HEK293 (cell line): ENCODE measurements around the gene SLC20A1.

ENCODE experiments used
- CTCF ChIA-PET: fragments of 350-600 bp; formaldehyde crosslinking; extraction: SDS; loops from one replicate; lab custom pipeline; 2021; ENCODE audit warnings: antibody characterized with exemption; lab: Yijun Ruan, JAX
- POLR2A ChIA-PET: fragments of 300-600 bp; formaldehyde crosslinking; extraction: SDS; loops from one replicate; lab custom pipeline; 2020; ENCODE audit warnings: antibody characterized with exemption, inconsistent platforms; lab: Yijun Ruan, JAX
- H3K27ac ChIP-seq: fragments of 200-500 bp; sonication (Bioruptor generic); 2 replicates; pipeline ENCODE4 v1.5.1; 2014; ENCODE audit warnings: low read depth, low read length, control low read depth, inconsistent platforms; ENCODE audit errors: extremely low read depth
- H3K36me3 ChIP-seq, 2 experiments: fragments of 200-500 bp in 1 of 2; sonication (Bioruptor generic) in 1 of 2; 1 replicate in 1 of 2; 2 replicates in 1 of 2; pipeline ENCODE4 v1.5.1; 2014 to 2017; ENCODE audit warnings: inconsistent platforms in 2 of 2, low read length in 2 of 2; ENCODE audit not compliant: control insufficient read depth in 2 of 2, insufficient read depth in 1 of 2
- H3K4me1 ChIP-seq: fragments of 200-500 bp; sonication (Bioruptor generic); 2 replicates; pipeline ENCODE4 v1.5.1; 2014; ENCODE audit warnings: mild to moderate bottlenecking, low read length, inconsistent platforms; ENCODE audit not compliant: control insufficient read depth, insufficient read depth
- H3K4me3 ChIP-seq: 2 replicates; pipeline ENCODE4 v1.5.1; 2011; ENCODE audit warnings: low read depth, mild to moderate bottlenecking, control low read depth, low read length, moderate library complexity
- H3K9me3 ChIP-seq: fragments of 200-500 bp; sonication (Bioruptor generic); 2 replicates; pipeline ENCODE4 v1.5.1; 2014; ENCODE audit warnings: low read depth, low read length, inconsistent platforms; ENCODE audit not compliant: control insufficient read depth, insufficient read depth
- BCL11A ChIP-seq: fragments of 450-650 bp; formaldehyde crosslinking; IDR thresholded peaks from 2 replicates; pipeline ENCODE4 v1.5.1; 2016; ENCODE audit warnings: low read depth, missing biosample characterization, missing genetic modification characterization
- GFI1B ChIP-seq: fragments of 450-650 bp; formaldehyde crosslinking; IDR thresholded peaks from 2 replicates; pipeline ENCODE4 v1.5.1; 2016; ENCODE audit warnings: missing biosample characterization, missing genetic modification characterization
- KLF17 ChIP-seq: fragments of 450-650 bp; formaldehyde crosslinking; IDR thresholded peaks from 2 replicates; pipeline ENCODE4 v1.5.1; 2016; ENCODE audit warnings: missing biosample characterization, missing genetic modification characterization
- KLF7 ChIP-seq: fragments of 450-650 bp; formaldehyde crosslinking; IDR thresholded peaks from 2 replicates; pipeline ENCODE4 v1.5.1; 2016; ENCODE audit warnings: missing biosample characterization, missing genetic modification characterization, borderline replicate concordance
- KLF8 ChIP-seq: fragments of 450-650 bp; formaldehyde crosslinking; IDR thresholded peaks from 2 replicates; pipeline ENCODE4 v1.5.1; 2016; ENCODE audit warnings: missing biosample characterization, missing genetic modification characterization
- MYNN ChIP-seq: fragments of 450-650 bp; formaldehyde crosslinking; IDR thresholded peaks from 2 replicates; pipeline ENCODE4 v1.5.1; 2016; ENCODE audit warnings: missing biosample characterization, missing genetic modification characterization, borderline replicate concordance
- REPIN1 ChIP-seq: fragments of 450-650 bp; formaldehyde crosslinking; IDR thresholded peaks from 2 replicates; pipeline ENCODE4 v1.5.1; 2017; ENCODE audit warnings: missing biosample characterization, missing genetic modification characterization, low read depth
- SCRT2 ChIP-seq: fragments of 450-650 bp; formaldehyde crosslinking; IDR thresholded peaks from 2 replicates; pipeline ENCODE4 v1.5.1; 2016; ENCODE audit warnings: missing biosample characterization, missing genetic modification characterization
- SP7 ChIP-seq: fragments of 450-650 bp; formaldehyde crosslinking; IDR thresholded peaks from 2 replicates; pipeline ENCODE4 v1.5.1; 2016; ENCODE audit warnings: missing biosample characterization, missing genetic modification characterization
- WT1 ChIP-seq: fragments of 450-650 bp; formaldehyde crosslinking; IDR thresholded peaks from 2 replicates; pipeline ENCODE4 v1.5.1; 2016; ENCODE audit warnings: missing biosample characterization, missing genetic modification characterization
- ZBTB1 ChIP-seq: fragments of 450-650 bp; formaldehyde crosslinking; IDR thresholded peaks from 2 replicates; pipeline ENCODE4 v1.5.1; 2016; ENCODE audit warnings: missing biosample characterization, missing genetic modification characterization
- ZNF132 ChIP-seq: fragments of 450-650 bp; formaldehyde crosslinking; IDR thresholded peaks from 2 replicates; pipeline ENCODE4 v1.5.1; 2017; ENCODE audit warnings: missing biosample characterization, missing genetic modification characterization, borderline replicate concordance
- ZNF2 ChIP-seq: fragments of 450-650 bp; formaldehyde crosslinking; IDR thresholded peaks from 2 replicates; pipeline ENCODE4 v1.5.1; 2016; ENCODE audit warnings: missing biosample characterization, missing genetic modification characterization
- ZNF211 ChIP-seq: fragments of 450-650 bp; formaldehyde crosslinking; IDR thresholded peaks from 2 replicates; pipeline ENCODE4 v1.5.1; 2016; ENCODE audit warnings: low read depth, missing biosample characterization, missing genetic modification characterization
- ZNF423 ChIP-seq: fragments of 450-650 bp; formaldehyde crosslinking; IDR thresholded peaks from 2 replicates; pipeline ENCODE4 v1.5.1; 2016; ENCODE audit warnings: missing biosample characterization, missing genetic modification characterization
- ZNF558 ChIP-seq: fragments of 450-650 bp; formaldehyde crosslinking; IDR thresholded peaks from 2 replicates; pipeline ENCODE4 v1.5.1; 2016; ENCODE audit warnings: missing biosample characterization, missing genetic modification characterization
- ZNF670 ChIP-seq: fragments of 450-650 bp; formaldehyde crosslinking; IDR thresholded peaks from 2 replicates; pipeline ENCODE4 v1.5.1; 2016; ENCODE audit warnings: missing biosample characterization, missing genetic modification characterization, low read depth
- ZNF792 ChIP-seq: fragments of 450-650 bp; formaldehyde crosslinking; IDR thresholded peaks from 2 replicates; pipeline ENCODE4 v1.5.1; 2016; ENCODE audit warnings: missing biosample characterization, missing genetic modification characterization
- ZSCAN5A ChIP-seq: fragments of 450-650 bp; formaldehyde crosslinking; IDR thresholded peaks from 2 replicates; pipeline ENCODE4 v1.5.1; 2016; ENCODE audit warnings: missing biosample characterization, missing genetic modification characterization
- TF ChIP-seq, protein P1 (sequence below): fragments of 450-650 bp; formaldehyde crosslinking; IDR thresholded peaks from 2 replicates; pipeline ENCODE4 v1.5.1; 2016; ENCODE audit warnings: missing biosample characterization, missing genetic modification characterization

Gene SLC20A1

DNA sequence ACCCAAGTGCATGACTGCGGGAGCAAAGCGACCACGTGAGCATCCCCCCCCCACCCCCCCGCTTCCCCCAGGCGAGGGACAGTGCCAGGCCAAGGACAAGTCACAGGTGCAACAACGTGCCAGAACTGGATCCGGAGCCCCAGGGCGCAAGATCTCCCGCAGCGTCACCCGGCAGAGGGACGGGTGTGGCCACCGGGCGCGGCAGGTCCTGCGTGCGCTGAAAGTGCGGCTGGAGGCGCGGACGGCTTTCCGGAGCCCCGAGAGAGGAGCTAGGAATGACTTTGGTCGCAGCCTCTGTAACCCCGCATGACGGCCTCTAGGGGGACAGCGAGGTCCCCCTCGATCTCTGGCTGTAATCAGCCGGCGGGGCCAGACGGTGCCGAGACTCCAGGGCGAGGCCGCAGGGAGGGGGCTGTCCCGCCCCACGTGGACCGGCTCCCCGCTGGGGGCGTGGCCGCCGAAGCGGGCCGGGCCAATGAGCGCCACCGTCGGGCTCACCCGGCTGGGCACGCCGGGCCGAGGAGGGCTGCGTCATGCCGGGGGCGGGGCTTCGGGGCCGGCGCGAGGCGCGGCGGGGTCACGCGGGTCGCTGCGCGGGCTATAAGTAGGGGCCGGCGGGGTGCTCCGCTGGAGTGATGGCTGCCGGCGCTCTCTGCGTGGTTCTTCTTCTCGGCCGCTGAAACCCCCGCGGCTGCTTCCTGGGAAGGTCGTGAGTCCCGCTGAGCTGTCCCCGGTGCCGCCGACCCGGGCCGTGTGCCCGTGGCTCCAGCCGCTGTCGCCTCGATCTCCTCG, at the start of gene SLC20A1 (continued):
- TF ChIP-seq ZSCAN5A (0 out of 2 replicates have a peak, but pooled peaks have one; percentile 29), KLF7 (tag by site-specific recombination) (peak; percentile 88), REPIN1 (no peak), ZNF423 (tag by site-specific recombination) (peak; percentile 93), SP7 (tag by site-specific recombination) (no peak), WT1 (no peak; the same call in 1 of the 2 replicates), ZNF792 (tag by site-specific recombination) (no peak), ZNF211 (tag by site-specific recombination) (no peak), SCRT2 (peak; percentile 83), ZNF670 (tag by site-specific recombination) (no peak), GFI1B (tag by site-specific recombination) (no peak), KLF8 (tag by site-specific recombination) (peak; percentile 93), ZNF132 (tag by site-specific recombination) (no peak), BCL11A (peak; percentile 57; the same call in 1 of the 2 replicates), ZNF2 (no peak), KLF17 (tag by site-specific recombination) (peak; percentile 24)
- TF ChIP-seq, all 188 proteins: peak for 42

DNA sequence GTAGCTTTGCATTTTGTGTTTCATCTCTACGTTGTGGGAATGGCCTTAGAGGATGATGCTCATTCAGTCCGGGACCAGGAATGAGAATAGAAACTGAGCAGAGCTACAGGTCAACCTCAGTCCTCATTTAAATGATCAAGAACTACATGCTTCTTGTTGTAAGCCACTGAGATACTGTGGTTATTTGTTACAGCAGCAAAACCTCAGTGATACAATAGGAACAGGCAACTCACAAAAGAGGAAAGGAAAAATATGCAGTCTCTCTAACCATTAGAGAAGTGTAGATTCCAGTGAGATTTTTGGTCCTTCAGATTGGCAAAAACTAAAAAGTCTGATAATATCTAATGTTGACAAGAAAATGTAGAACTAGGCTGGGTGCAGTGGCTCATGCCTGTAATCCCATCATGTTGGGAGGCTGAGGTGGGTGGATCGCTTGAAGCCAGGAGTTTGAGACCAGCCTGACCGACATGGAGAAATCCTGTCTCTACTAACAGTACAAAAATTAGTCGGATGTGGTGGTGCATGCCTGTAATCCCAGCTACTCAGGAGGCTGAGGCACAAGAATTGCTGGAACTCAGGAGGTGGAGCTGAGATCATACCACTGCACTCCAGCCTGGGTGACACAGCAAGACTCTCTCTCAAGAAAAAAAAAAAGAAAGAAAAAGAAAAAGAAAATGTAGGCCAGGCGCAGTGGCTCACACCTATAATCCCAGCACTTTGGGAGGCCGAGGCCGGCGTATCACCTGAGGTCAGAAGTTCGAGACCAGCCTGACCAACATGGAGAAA, 48.0 kb upstream of the SLC20A1 start:
- no peaks in the 10 kb centered on the region for H3K36me3 ChIP-seq
- no peaks in the 10 kb centered on the region for H3K4me1 ChIP-seq
- H3K27ac ChIP-seq: no peak overlapping the region
- TF ChIP-seq MYNN: no peak
- TF ChIP-seq, protein P1, sequence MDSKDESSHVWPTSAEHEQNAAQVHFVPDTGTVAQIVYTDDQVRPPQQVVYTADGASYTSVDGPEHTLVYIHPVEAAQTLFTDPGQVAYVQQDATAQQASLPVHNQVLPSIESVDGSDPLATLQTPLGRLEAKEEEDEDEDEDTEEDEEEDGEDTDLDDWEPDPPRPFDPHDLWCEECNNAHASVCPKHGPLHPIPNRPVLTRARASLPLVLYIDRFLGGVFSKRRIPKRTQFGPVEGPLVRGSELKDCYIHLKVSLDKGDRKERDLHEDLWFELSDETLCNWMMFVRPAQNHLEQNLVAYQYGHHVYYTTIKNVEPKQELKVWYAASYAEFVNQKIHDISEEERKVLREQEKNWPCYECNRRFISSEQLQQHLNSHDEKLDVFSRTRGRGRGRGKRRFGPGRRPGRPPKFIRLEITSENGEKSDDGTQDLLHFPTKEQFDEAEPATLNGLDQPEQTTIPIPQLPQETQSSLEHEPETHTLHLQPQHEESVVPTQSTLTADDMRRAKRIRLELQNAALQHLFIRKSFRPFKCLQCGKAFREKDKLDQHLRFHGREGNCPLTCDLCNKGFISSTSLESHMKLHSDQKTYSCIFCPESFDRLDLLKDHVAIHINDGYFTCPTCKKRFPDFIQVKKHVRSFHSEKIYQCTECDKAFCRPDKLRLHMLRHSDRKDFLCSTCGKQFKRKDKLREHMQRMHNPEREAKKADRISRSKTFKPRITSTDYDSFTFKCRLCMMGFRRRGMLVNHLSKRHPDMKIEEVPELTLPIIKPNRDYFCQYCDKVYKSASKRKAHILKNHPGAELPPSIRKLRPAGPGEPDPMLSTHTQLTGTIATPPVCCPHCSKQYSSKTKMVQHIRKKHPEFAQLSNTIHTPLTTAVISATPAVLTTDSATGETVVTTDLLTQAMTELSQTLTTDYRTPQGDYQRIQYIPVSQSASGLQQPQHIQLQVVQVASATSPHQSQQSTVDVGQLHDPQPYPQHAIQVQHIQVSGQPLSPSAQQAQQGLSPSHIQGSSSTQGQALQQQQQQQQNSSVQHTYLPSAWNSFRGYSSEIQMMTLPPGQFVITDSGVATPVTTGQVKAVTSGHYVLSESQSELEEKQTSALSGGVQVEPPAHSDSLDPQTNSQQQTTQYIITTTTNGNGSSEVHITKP (tag by site-specific recombination): 0 out of 2 replicates have a peak, but pooled peaks have one; percentile 19
- no peak for TF ChIP-seq ZNF558 (tag by site-specific recombination)
- TF ChIP-seq ZBTB1 (tag by site-specific recombination): no peak
- POLR2A ChIA-PET: no interaction called here
- no peak overlapping the region for H3K4me3 ChIP-seq
- no peaks in the 10 kb centered on the region for H3K9me3 ChIP-seq
- CTCF ChIA-PET: interaction anchor here (0.5 to 6.4 kb wide), 8 partner anchors 9 to 344 kb away, joined by 3 to 103 read pairs (median 3); no protein-coding TSS in a partner anchor
